Measurements from ENCODE around the gene NUAK2. TPM values are rescaled to one million over a fixed set of nuclear protein-coding genes. Genes with fewer than 3 reads are reported as not detected.

The NUAK2 gene
- total RNA-seq, 4 donors from 2014 or later: 1.1 to 5.4 (median 3.2) TPM

DNA sequence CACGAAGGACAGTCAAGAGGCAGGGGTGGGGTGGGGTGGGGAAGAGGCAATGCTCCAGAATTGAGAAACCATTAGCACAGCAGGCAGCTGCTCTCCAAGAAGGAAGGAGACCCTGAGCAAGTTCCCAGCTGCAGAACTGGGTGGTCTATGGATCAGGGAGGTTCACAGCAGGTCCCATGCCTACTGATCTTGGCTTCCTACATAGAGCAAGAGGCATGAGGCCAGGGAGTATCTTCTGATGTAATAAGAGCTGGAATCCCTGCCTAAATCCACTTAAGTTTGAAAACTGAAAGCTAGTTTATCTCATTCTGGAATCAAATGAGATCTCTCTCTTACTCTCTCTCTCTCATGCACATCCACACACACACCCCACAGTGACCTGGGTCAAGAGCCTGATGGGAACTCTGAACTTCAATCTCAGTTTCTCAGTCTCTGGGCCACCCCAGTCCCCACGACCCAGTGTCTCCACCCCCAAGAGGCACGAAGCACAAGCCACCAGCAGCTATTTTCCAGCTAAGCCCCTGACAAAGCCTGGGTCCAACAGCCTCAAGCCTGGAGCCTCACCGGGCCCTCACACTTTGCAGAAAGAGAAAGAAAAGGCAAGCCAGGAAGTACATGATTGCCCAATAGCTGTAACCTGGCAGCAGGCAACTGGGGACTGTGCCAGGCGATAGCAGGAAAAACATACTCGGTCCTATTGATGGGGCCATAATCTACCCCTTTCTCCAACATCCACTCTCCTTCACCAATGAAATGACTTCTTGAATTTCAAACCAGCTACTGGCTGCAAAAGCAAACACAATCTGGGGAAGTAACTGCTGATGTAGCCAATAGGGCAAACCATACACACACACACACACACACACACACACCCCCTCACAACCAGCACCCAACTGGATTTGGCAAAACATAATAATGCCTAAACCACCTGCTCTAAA, 2.2 kb downstream of the NUAK2 start:
- ATAC-seq (ENCODE audit: low FRiP score) (peak; percentile 32), DNase-seq (ENCODE audit: low spot score) (no peak)

DNA sequence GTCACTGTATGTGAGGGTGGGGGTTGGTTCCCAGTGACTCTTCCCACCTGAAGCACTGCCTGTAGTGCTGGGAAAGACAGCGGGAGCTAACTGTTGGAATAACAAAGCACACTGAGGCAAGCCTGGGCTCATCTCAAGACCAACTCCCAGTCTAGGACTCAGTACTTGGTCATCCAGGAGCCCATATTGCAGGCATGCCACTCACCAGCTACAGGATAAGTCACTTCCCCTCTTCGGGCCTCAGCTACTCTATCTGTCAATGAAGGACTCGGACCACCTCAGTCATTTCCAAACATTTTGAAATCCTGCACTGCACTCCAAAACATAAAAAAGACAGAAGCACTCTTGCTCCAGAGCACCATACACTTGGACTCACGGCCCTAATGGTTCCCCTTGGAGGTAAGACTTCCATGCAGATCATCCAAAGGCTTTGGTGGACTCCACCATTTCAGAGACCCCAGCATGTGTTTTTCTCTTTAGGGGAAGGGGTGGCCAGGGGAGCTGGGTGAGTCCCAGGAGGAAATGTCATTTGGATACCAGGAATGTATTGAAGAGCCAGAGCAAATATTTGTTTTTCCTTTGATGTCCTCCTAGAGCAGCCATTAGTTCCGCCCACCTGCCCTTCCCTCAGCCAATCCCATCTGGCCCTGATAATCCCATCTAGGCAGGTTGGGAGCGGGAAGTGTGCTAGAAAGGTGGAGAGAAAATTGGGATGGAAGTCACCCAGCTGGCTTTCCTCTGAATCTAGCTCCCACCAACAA, 3.1 kb downstream of the NUAK2 start:
- TF ChIP-seq, protein P1, sequence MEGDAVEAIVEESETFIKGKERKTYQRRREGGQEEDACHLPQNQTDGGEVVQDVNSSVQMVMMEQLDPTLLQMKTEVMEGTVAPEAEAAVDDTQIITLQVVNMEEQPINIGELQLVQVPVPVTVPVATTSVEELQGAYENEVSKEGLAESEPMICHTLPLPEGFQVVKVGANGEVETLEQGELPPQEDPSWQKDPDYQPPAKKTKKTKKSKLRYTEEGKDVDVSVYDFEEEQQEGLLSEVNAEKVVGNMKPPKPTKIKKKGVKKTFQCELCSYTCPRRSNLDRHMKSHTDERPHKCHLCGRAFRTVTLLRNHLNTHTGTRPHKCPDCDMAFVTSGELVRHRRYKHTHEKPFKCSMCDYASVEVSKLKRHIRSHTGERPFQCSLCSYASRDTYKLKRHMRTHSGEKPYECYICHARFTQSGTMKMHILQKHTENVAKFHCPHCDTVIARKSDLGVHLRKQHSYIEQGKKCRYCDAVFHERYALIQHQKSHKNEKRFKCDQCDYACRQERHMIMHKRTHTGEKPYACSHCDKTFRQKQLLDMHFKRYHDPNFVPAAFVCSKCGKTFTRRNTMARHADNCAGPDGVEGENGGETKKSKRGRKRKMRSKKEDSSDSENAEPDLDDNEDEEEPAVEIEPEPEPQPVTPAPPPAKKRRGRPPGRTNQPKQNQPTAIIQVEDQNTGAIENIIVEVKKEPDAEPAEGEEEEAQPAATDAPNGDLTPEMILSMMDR (IDR thresholded peaks at IDR 0.05): no peak
- no peak for ATAC-seq (ENCODE audit: low FRiP score)
- no peak for DNase-seq (ENCODE audit: low spot score)

More for the DNA sequence above, 2.2 kb downstream of the NUAK2 start:
- TF ChIP-seq, protein P1 (IDR thresholded peaks at IDR 0.05): no peak

DNA sequence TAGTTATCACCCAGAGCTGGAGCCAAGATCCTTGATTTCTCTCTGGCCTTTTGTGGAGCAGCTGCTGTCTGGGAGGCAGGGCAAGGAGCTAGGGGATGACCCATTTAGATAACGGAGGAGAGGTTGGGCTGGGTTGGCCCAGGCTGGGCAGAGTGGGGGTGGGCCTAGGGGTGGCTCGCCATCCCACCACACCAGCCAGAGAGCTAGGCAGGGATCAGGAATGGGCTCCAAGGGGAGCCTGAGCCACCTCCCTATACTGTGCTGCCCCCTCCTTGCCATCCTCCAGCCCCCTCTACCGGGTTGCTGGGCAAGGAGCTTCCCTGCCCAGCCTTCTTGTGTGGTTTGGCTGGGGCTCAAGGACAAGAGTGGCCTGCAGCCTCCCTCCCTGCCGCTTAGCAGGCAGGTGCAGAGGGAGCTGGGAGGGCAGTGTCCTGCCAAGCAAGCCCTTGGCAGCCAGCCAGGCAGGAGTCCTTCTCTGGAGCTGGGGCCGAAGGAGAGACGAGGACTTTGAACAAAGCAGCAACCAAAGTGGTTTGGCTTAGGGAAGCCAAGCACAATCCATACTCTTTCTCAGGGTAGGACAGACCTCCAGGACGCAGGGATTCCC, 4.1 kb downstream of the NUAK2 start:
- no peak for DNase-seq (ENCODE audit: low spot score)
- TF ChIP-seq, protein P1 (IDR thresholded peaks at IDR 0.05): no peak
- no peak for ATAC-seq (ENCODE audit: low FRiP score)

DNA sequence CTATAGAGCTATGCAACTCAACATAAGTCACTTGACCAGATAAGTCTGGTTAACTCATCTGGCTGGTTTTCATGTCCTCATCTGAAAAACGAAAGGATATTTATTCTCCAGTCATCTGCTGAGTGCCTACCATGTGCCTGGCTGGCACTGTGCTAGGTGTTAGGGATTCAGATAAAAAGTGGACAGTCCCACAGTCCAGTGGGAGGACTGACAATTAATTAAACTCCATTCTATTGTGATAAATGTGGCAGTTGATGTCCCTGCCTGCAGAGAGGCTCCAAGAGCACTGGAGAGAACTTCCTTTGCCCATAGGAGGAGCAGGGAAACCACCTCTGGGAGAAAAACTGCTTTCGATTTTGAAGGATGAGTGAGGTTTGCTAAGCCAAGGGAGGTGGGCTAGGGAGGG, 5.4 kb downstream of the NUAK2 start:
- ATAC-seq (ENCODE audit: low FRiP score): no peak
- no peak for DNase-seq (ENCODE audit: low spot score)
- TF ChIP-seq, protein P1 (IDR thresholded peaks at IDR 0.05): no peak

DNA sequence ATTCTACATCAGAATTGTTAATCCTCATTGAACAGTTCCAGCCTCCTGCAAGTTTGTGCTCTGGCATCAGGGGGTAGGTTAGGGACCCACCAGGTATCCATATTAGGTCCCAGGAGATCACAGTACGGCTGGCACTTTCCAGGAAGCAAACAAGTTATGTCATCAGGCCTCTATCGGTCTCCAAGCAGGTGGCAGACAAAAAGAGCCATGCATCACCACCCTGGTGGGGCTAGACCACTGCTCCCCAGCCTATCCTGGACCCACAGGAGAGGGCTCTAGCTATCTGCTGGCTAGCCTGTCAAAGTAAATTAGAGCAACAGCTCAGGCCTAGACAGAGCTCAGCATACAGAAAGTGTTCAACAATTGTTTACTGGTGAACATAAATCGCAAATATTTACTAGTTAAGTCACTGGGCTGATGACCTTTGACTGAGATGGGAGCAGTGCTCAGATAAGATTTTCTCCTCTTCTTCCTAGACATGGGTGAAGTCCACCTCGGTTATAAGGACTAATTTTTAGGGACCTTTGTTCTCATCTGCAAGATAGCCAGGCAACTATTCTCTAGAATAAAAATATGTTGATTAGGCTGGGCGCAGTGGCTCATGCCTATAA, 6.4 kb downstream of the NUAK2 start:
- TF ChIP-seq, protein P1 (IDR thresholded peaks at IDR 0.05): no peak
- ATAC-seq (ENCODE audit: low FRiP score) (no peak), DNase-seq (ENCODE audit: low spot score) (no peak)

DNA sequence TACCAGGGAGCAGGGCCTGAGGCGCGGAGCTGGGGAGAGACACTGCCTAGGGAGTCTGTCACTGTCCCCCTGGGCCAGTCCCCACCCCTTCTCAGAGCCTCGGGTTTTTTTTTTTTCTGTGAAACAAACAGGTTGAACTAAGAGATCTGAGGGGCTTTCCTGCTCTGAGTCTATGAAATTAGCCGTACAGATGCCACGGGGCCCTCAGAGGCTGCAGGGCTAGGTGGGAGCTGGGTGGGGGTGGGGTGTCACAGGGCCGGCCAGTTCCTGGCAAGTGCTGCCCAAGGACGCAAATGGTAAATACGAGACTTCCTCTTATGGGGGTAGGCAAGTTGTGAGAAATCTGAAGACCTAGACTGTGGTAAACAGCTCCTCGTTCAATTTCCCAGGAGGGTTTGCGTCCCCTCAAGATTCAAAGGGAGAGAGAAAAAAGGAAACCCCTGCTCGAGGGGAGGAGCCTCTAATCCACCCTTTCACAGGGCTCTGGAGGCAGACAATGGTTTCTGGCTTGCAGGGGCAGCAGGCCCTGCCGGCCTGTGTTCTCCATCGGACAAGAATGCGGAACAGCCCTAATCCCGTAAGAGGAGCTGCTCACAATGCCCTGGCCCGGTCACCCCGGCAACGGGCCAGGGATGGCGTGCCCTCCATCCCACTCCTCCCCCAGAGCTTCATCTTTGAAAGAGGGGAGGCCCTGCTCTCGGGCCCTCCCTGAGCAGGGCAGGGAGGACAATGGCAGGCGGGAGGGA, 7.8 kb downstream of the NUAK2 start:
- ATAC-seq (ENCODE audit: low FRiP score): no peak
- no peak for DNase-seq (ENCODE audit: low spot score)
- TF ChIP-seq, protein P1 (IDR thresholded peaks at IDR 0.05): no peak
